GM12874 (cell line): ENCODE results near the gene WDR53.

Source experiments
- CTCF ChIP-seq: IDR thresholded peaks from 2 replicates; pipeline ENCODE4 v1.5.1; 2011; ENCODE audit warnings: low read depth, mild to moderate bottlenecking, control low read depth, low read length, moderate library complexity; ENCODE audit not compliant: insufficient read depth

WDR53 gene

DNA sequence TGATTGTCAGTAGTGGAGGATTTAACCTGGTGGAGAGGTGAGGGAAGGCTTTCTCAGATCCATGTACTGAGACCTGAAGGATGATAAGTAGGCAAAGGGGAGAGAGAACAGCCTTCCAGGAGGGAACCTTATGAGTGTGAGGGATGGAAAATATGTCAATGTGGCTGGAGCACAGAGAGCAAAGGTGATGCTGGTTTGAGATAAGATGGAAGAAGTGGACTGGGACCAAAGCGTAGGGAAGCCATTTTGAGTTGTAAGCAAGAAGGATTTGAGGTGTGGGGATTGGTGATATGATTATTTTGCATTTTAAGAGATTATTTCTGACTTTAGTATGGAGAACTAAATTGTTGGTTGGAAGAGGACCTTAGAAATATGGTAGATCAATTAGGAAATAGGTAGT, 4.0 kb upstream of the WDR53 start:
- no peak for TF ChIP-seq CTCF

- TF ChIP-seq CTCF = no peak
Observed at GRCh38 chr3:196569003-196569516, 706 bp upstream of the WDR53 start.

DNA sequence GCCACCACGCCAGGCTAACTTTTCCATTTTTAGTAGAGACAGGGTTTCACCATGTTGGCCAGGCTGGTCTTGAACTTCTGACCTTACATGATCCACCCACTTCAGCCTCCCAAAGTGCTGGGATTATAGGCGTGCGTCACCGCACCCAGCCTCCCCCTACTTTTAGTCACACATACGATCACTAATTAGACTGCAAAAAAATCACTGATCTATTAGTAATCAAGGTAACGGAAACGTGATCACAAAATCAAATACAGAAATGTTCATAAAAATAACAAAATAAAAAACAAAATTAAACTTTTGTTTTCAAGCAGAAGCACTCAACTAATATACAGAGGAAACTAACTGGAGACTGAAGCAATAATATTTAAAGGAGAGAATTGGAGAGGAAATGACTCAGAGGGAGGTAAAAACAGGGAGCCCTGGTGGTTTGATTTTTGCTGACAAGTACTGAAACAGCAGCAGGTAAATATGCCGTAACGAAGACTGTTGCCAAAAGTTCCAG, 4.6 kb downstream of the WDR53 start:
- no peak for TF ChIP-seq CTCF

DNA sequence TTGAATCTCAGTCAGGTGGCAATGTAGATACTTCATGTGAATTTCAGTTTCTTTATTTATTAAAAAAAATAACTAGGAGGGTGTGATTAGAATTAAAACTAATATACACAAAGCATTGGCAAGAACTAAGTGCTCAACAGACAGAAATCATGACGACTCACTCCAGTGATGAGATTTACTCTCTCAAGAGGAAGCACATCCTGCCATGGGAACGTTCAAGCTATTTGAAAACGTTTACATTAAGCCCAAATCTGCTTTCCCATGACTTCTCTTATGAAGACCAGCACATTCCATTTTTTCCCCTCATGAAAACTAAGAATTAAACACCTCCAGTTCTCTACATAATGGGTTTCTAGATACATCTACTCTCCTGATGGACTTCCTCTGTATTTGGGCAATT, 8.5 kb downstream of the WDR53 start:
- no peak for TF ChIP-seq CTCF

GRCh38 chr3:196558476-196558875, 9.9 kb downstream of the WDR53 start:
- TF ChIP-seq CTCF = no peak

GRCh38 chr3:196557236-196557635, 11.1 kb downstream of the WDR53 start:
- no peak for TF ChIP-seq CTCF

DNA sequence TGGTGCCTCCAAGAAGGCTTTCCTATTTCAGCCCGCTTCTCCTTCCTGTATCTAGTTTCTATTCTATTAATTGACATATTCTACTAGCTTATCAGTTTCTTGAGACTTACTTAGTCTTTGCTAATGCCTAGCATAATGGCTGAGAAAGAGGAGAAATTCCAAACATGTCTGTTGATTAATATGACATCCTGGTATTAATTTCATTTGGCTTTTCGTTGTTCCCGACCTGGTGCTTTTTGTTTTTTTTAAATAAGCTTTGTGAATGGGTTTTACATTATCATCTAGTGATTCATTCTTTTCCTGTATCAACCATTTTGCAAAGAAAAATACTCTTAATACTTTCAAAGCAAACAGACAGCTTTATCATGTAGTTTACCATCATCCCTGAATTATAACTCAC, 13.1 kb downstream of the WDR53 start:
- no peak for TF ChIP-seq CTCF
